PC-3 (cell line): ENCODE results near the gene MC1R. TPM values are rescaled to one million over a fixed set of nuclear protein-coding genes. Genes with fewer than 3 reads are reported as not detected.
"Not testable (repeated sequence)": the region's sequence is repeated elsewhere in the genome, so short reads cannot be mapped to it uniquely, and the experiment has no call there.

ENCODE experiments used
- ATAC-seq: fragments of 200-7000 bp; cut with Tn5 transposase; 2 replicates; pipeline ENCODE4 v1.9.1; 2020; ENCODE audit warnings: mild to moderate bottlenecking, moderate library complexity
- BruUV-seq: library from RNA; stranded (reverse); fragments of 400-500 nt; replicated peaks from 2 replicates; lab custom pipeline; 2021; lab: Mats Ljungman, UMichigan
- CTCF ChIA-PET: fragments of 300-600 bp; sonication (Branson Sonifier 250); formaldehyde crosslinking; loops from one replicate; lab custom pipeline; 2022; ENCODE audit warnings: antibody characterized with exemption; lab: Charles Lee
- POLR2A ChIA-PET: fragments of 300-600 bp; sonication (Branson Sonifier 250); formaldehyde crosslinking; loops from one replicate; lab custom pipeline; 2022; ENCODE audit warnings: antibody characterized with exemption; ENCODE audit not compliant: unreplicated experiment; lab: Charles Lee
- DNase-seq: peaks from one replicate; pipeline ENCODE4 v3.0.0-alpha.2; 2015
- H2AFZ ChIP-seq: fragments of 300-600 bp; sonication (generic); 2 replicates; pipeline ENCODE4 v1.6.0; 2016; ENCODE audit warnings: antibody characterized with exemption, low read length
- H3F3A ChIP-seq: fragments of 300-600 bp; sonication (generic); one replicate; pipeline ENCODE4 v1.6.0; 2017; ENCODE audit warnings: antibody characterized with exemption, low read length, control low read depth, mild to moderate bottlenecking; ENCODE audit not compliant: unreplicated experiment
- H3K27ac ChIP-seq: fragments of 300-600 bp; sonication (generic); 2 replicates; pipeline ENCODE4 v1.5.1; 2016; ENCODE audit warnings: mild to moderate bottlenecking, low read length
- H3K27me3 ChIP-seq: fragments of 300-600 bp; sonication (generic); 2 replicates; pipeline ENCODE4 v1.6.1; 2016; ENCODE audit warnings: low read length, mixed read lengths
- H3K36me3 ChIP-seq: fragments of 300-600 bp; sonication (generic); 2 replicates; pipeline ENCODE4 v1.6.1; 2016; ENCODE audit warnings: low read depth, mixed run types, low read length, mixed read lengths
- H3K4me1 ChIP-seq: fragments of 300-600 bp; sonication (generic); 2 replicates; pipeline ENCODE4 v1.5.1; 2016; ENCODE audit warnings: low read length; ENCODE audit not compliant: insufficient read depth
- H3K4me2 ChIP-seq: fragments of 300-600 bp; sonication (generic); 2 replicates; pipeline ENCODE4 v1.6.0; 2016; ENCODE audit warnings: low read length
- H3K4me3 ChIP-seq: fragments of 300-600 bp; sonication (generic); 2 replicates; pipeline ENCODE4 v1.5.1; 2016; ENCODE audit warnings: mild to moderate bottlenecking, low read length, mixed read lengths
- H3K79me2 ChIP-seq: fragments of 300-600 bp; sonication (generic); 2 replicates; pipeline ENCODE4 v1.6.1; 2017; ENCODE audit warnings: low read length, mixed read lengths
- H3K9ac ChIP-seq: fragments of 300-600 bp; sonication (generic); 2 replicates; pipeline ENCODE4 v1.6.0; 2016; ENCODE audit warnings: mild to moderate bottlenecking, low read length
- H3K9me2 ChIP-seq: fragments of 300-600 bp; sonication (generic); replicated peaks from 2 replicates; pipeline ENCODE4 v1.6.1; 2016; ENCODE audit warnings: mixed run types, low read length, mixed read lengths
- H3K9me3 ChIP-seq: fragments of 300-600 bp; sonication (generic); 2 replicates; pipeline ENCODE4 v1.6.1; 2016; ENCODE audit warnings: low read length, mixed read lengths
- H4K20me1 ChIP-seq: fragments of 300-600 bp; sonication (generic); 2 replicates; pipeline ENCODE4 v1.6.1; 2016; ENCODE audit warnings: low read length, mixed read lengths
- EZH2 ChIP-seq: fragments of 300-600 bp; sonication (generic); IDR thresholded peaks from one replicate; pipeline ENCODE4 v1.6.1; 2017; ENCODE audit warnings: antibody characterized with exemption, mild to moderate bottlenecking, low read length; ENCODE audit not compliant: unreplicated experiment
- EZH2phosphoT487 ChIP-seq: fragments of 300-600 bp; sonication (generic); IDR thresholded peaks from 2 replicates; pipeline ENCODE4 v1.6.1; 2018; ENCODE audit warnings: mild to moderate bottlenecking, antibody characterized with exemption, low read length, borderline replicate concordance
- intact Hi-C: fragments of 100-400 bp; cut with micrococcal nuclease; formaldehyde crosslinking; loops from 2 replicates; pipeline ENCODE4 v1.9.0; 2023
- total RNA-seq: library from RNA; depleted of rRNA; stranded (reverse); fragments of >200 nt; gene quantifications from 2 replicates; pipeline ENCODE4 v1.2.3, GENCODE V29; 2014
- TF ChIP-seq, protein P1 (sequence below): fragments of 300-600 bp; sonication (generic); conservative IDR thresholded peaks from 2 replicates; pipeline ENCODE4 v1.5.1; 2017; ENCODE audit warnings: antibody characterized with exemption, low read depth, mild to moderate bottlenecking, low read length

Gene MC1R
- total RNA-seq, 1 experiment from 2014 or later = 4.2 TPM

GRCh38 chr16:89934611-89935553 is 16.2 kb downstream of the MC1R start:
- DNase-seq (no peak), ATAC-seq (no peak)
- Histone ChIP-seq H3K9me2 (no peaks in the 10 kb centered on the region), H3K79me2 (no peaks in the 10 kb centered on the region), H3K27ac (no peak overlapping the region), H4K20me1 (no peaks in the 10 kb centered on the region), H3F3A (no peaks in the 10 kb centered on the region), H3K27me3 (no peaks in the 10 kb centered on the region), H2AFZ (no peak overlapping the region), H3K36me3 (peaks cover 5% of the 10 kb centered on the region; the same call in 1 of the 2 replicates), H3K9me3 (no peaks in the 10 kb centered on the region), H3K9ac (no peak overlapping the region), H3K4me1 (no peaks in the 10 kb centered on the region), H3K4me2 (no peak overlapping the region), H3K4me3 (no peak overlapping the region)
- intact Hi-C loops = no loop called here
- BruUV-seq = no TSS peak
- no peak for TF ChIP-seq EZH2phosphoT487
- TF ChIP-seq EZH2 = no peak
- POLR2A ChIA-PET = interaction anchor here (0.6 kb wide), 1 partner anchor 515 kb away, joined by 3 read pairs; no protein-coding TSS in a partner anchor
- CTCF ChIA-PET = no interaction called here

DNA sequence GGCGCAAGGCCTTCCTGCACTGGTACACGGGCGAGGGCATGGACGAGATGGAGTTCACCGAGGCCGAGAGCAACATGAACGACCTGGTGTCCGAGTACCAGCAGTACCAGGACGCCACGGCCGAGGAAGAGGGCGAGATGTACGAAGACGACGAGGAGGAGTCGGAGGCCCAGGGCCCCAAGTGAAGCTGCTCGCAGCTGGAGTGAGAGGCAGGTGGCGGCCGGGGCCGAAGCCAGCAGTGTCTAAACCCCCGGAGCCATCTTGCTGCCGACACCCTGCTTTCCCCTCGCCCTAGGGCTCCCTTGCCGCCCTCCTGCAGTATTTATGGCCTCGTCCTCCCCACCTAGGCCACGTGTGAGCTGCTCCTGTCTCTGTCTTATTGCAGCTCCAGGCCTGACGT is 17.0 kb downstream of the MC1R start:
- H3K4me2 ChIP-seq, H3K9me3 ChIP-seq, H3K9ac ChIP-seq, H3K27ac ChIP-seq, H3K27me3 ChIP-seq, H2AFZ ChIP-seq, H3K9me2 ChIP-seq, H4K20me1 ChIP-seq, H3K79me2 ChIP-seq, BruUV-seq, ATAC-seq, H3K4me3 ChIP-seq, CTCF ChIA-PET, H3K4me1 ChIP-seq, intact Hi-C loops, H3F3A ChIP-seq, DNase-seq, H3K36me3 ChIP-seq: not testable (repeated sequence)
- POLR2A ChIA-PET = interaction anchor here (0.6 kb wide), 1 partner anchor 515 kb away, joined by 3 read pairs; no protein-coding TSS in a partner anchor

DNA sequence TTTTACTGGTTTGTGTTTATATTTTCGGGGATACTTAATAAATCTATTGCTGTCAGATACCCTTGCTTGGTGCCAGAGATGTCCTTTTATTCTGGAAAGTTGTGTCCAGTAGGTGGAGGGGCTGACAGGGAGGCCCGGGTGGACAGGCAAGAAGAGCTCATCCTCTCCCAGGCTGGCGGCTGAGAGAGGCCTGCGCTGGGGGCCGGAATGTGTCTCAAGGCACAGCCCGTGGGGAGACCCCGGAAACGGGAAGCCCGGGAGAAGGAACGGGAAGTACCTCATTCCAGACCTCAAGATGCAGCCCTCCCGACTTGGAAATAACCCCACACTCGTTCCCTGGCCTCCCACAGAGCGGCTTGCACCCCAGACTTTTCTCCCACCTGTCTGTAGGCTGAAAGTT is 17.4 kb downstream of the MC1R start:
- Histone ChIP-seq H3F3A (no peaks in the 10 kb centered on the region), H3K27me3 (no peaks in the 10 kb centered on the region), H4K20me1 (no peaks in the 10 kb centered on the region), H3K4me2 (no peak overlapping the region), H3K36me3 (peaks cover 5% of the 10 kb centered on the region; the same call in 1 of the 2 replicates), H3K27ac (no peak overlapping the region), H2AFZ (no peak overlapping the region), H3K9me2 (no peaks in the 10 kb centered on the region), H3K4me3 (no peak overlapping the region), H3K9me3 (no peaks in the 10 kb centered on the region), H3K4me1 (no peaks in the 10 kb centered on the region), H3K9ac (no peak overlapping the region), H3K79me2 (no peaks in the 10 kb centered on the region)
- POLR2A ChIA-PET = no interaction called here
- DNase-seq = no peak
- intact Hi-C loops = no loop called here
- no TSS peak for BruUV-seq
- no peak for TF ChIP-seq EZH2
- TF ChIP-seq, protein P1, sequence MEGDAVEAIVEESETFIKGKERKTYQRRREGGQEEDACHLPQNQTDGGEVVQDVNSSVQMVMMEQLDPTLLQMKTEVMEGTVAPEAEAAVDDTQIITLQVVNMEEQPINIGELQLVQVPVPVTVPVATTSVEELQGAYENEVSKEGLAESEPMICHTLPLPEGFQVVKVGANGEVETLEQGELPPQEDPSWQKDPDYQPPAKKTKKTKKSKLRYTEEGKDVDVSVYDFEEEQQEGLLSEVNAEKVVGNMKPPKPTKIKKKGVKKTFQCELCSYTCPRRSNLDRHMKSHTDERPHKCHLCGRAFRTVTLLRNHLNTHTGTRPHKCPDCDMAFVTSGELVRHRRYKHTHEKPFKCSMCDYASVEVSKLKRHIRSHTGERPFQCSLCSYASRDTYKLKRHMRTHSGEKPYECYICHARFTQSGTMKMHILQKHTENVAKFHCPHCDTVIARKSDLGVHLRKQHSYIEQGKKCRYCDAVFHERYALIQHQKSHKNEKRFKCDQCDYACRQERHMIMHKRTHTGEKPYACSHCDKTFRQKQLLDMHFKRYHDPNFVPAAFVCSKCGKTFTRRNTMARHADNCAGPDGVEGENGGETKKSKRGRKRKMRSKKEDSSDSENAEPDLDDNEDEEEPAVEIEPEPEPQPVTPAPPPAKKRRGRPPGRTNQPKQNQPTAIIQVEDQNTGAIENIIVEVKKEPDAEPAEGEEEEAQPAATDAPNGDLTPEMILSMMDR = no peak
- no peak for TF ChIP-seq EZH2phosphoT487
- CTCF ChIA-PET = no interaction called here
- ATAC-seq = no peak
